Transverse colon (tissue), 4 donors: Measurements from ENCODE around the gene ARL15.

ENCODE experiments used
- CTCF ChIP-seq, 5 experiments: fragments of 200-600 bp in 3 of 5; fragments of 450-650 bp in 2 of 5; sonication (generic) in 3 of 5; IDR thresholded peaks; 1 replicate in 2 of 5; 2 replicates in 3 of 5; pipeline ENCODE4 v1.5.1; 2016 to 2017; ENCODE audit warnings: antibody characterized with exemption in 5 of 5, inconsistent platforms in 3 of 5, mild to moderate bottlenecking in 2 of 5, moderate library complexity in 1 of 5
- EP300 ChIP-seq: sonication (generic); formaldehyde crosslinking; IDR thresholded peaks from one replicate; pipeline ENCODE4 v1.6.1; 2017; ENCODE audit warnings: antibody characterized with exemption, low read depth
- POLR2A ChIP-seq: fragments of 450-650 bp; IDR thresholded peaks from one replicate; pipeline ENCODE4 v1.6.1; 2016; ENCODE audit warnings: antibody characterized with exemption, mild to moderate bottlenecking, moderate library complexity
- POLR2AphosphoS5 ChIP-seq, 3 donors: sonication (generic); formaldehyde crosslinking; IDR thresholded peaks; one replicate each; pipeline ENCODE4 v1.6.1; 2016; ENCODE audit warnings: antibody characterized with exemption in 3 of 3

DNA sequence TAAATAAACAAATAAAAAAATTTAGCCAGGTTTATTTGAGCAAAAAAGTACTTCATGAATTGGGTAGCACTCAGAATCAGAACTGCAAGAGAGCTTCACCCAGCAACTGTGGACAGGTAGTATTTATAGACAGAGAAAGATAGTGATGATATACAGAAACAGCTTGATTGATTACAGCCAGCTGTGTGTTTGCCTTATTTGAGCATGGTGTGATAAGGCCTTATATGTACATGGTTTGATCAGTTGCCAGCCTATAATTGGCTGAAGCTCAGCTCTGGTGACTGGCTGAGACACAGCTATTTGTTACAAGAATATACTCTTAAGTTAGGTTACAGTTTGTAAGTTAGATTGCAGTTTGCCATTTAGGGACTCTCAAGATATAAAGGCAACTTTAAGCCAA, 34.3 kb upstream of the ARL15 start:
- no peak for TF ChIP-seq CTCF (IDR thresholded peaks at IDR 0.05)
- no peak for TF ChIP-seq POLR2A
- TF ChIP-seq POLR2AphosphoS5 (IDR thresholded peaks at IDR 0.05), result no peak
- TF ChIP-seq EP300, result no peak
